Central memory CD4-positive, alpha-beta T cell (primary cell): ENCODE data around the gene SIK2.
"Not testable (repeated sequence)": the region's sequence is repeated elsewhere in the genome, so short reads cannot be mapped to it uniquely, and the experiment has no call there.

ENCODE experiments used
- DNase-seq: peaks from one replicate; pipeline ENCODE4 v3.0.0; 2022

SIK2 gene

GRCh38 chr11:111764621-111765020 is 162.4 kb downstream of the SIK2 start:
- DNase-seq: no peak

- DNase-seq: no peak
These were observed 163.2 kb downstream of the SIK2 start for GRCh38 chr11:111765320-111765983.

GRCh38 chr11:111765984-111766833 is 164.0 kb downstream of the SIK2 start, which contains the start of gene PPP2R1B:
PPP2R1B (minus strand) TSS chr11:111766389; CDS start chr11:111766361, 28 bp downstream.
- DNase-seq: peak; percentile 70

- no peak for DNase-seq
These were observed 164.5 kb downstream of the SIK2 start for GRCh38 chr11:111766834-111767142.

GRCh38 chr11:111770581-111771134 is 168.4 kb downstream of the SIK2 start:
- no peak for DNase-seq

GRCh38 chr11:111771205-111771604 is 169.0 kb downstream of the SIK2 start:
- not testable (repeated sequence) for DNase-seq

GRCh38 chr11:111772535-111772934 is 170.3 kb downstream of the SIK2 start:
- DNase-seq: no peak

GRCh38 chr11:111774955-111775710 is 172.9 kb downstream of the SIK2 start:
- DNase-seq: no peak

GRCh38 chr11:111776398-111777093 is 174.3 kb downstream of the SIK2 start:
- no peak for DNase-seq

- DNase-seq: peak; percentile 53
These were observed 175.1 kb downstream of the SIK2 start for GRCh38 chr11:111777094-111778046.

GRCh38 chr11:111778047-111778558 is 175.9 kb downstream of the SIK2 start:
- DNase-seq: no peak

- no peak for DNase-seq
These were observed 176.9 kb downstream of the SIK2 start for GRCh38 chr11:111779118-111779517.
